Ecto neural progenitor cell (in vitro differentiated cells): Measurements from ENCODE around the gene MYLK.

Experiments used
- DNase-seq: peaks from one replicate; pipeline ENCODE4 v3.0.0-alpha.2; 2018; ENCODE audit warnings: low spot score

Gene MYLK

GRCh38 chr3:123667784-123668183 lies 216.3 kb downstream of the MYLK start:
- no peak for DNase-seq

DNA sequence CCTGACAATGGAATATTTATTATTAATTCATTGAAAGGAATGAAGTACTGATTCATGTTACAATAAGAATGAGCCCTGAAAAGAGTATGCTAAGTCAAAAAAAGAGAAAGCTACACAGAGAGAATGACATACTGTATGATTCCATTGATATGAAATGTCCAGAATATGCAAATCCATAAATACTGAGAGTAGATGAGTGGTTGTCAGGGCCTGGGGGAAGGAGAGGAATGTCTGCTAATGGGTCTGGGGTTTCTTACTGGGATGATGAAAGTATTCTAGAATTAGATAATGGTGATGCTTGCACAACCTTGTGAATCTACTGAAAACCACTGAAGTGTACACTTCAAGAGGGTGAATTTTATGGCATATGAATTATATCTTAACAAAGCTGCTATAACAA lies 219.4 kb downstream of the MYLK start:
- DNase-seq, result no peak

- DNase-seq, result no peak
Observed at GRCh38 chr3:123663977-123664376, 220.2 kb downstream of the MYLK start.

DNA sequence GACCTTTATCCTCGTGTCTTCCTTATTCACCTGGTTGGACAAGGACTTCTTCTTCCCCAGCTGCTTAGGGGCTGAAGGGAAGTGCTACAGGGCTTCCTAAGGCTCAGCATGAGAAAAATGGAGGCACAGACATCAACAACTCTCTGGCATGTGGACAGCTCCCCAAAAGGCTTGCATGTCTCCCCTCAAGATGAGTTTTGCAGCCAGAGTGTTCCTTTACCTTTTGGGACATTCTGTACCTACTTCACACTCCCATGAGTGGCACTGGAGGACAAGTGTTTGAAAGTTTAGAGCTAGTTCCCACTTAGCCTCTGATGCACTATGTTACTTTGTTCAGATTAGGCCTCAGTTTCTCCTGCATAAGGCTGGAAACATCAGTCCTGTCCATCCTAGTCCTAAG lies 222.2 kb downstream of the MYLK start:
- no peak for DNase-seq

DNA sequence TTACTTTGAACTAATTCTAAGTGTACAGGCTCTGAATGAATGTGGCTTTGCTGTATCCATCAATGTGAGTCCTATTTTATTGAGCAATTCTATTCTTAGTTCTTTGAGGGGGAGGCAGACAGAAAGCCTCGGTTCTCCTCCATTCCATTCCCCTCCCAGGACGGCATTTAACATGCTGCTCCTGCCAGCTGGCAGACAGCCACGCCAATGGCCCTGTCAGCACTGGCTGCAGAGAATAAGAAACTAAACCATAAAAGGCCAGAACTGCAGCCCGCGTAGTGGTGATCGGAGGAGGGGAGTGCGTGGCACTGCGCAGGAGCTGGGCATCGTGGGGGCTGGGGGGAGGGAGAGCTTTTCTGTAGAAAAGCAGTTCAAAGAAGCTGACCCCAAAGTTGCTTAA lies 223.2 kb downstream of the MYLK start:
- DNase-seq, result peak; percentile 21

GRCh38 chr3:123660141-123660675 lies 223.9 kb downstream of the MYLK start:
- DNase-seq, result no peak

DNA sequence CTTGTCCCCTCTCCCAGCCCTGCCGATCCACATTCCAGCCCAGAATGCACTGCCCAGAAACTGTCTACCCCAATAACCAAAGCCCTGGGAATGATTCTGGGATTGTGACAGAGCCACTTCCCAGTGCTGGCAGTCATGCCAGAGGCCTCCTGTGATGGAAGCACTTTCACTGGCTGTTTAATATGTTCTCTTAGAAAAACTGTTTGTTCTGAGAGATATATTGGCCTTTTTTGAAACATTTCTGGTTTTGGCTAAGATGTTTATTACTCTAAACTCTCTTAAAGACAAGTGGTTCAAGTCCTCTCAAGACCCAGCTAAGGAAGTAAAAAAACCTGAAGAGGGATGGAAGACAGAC lies 225.3 kb downstream of the MYLK start:
- no peak for DNase-seq

- DNase-seq, result no peak
Observed at GRCh38 chr3:123658118-123658851, 225.8 kb downstream of the MYLK start.

DNA sequence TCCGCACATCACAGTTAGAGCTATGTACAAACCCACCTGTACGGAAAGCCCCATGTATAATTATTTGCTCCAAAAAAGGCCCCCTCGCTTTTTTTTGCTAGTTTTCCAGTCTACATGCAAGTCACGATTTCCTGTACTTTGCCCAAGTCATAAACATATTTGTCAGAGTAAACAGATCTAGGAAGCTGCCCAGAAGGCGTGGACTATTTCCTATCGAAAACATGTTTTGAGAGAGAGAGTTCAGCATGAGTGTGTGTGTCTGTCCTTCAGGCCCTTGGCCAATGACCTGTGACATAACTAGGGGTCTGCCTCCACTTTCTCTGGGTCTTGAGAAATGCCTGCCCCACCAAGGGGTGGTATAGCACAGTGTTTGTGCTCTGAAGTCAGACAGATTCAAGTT lies 226.6 kb downstream of the MYLK start:
- no peak for DNase-seq

DNA sequence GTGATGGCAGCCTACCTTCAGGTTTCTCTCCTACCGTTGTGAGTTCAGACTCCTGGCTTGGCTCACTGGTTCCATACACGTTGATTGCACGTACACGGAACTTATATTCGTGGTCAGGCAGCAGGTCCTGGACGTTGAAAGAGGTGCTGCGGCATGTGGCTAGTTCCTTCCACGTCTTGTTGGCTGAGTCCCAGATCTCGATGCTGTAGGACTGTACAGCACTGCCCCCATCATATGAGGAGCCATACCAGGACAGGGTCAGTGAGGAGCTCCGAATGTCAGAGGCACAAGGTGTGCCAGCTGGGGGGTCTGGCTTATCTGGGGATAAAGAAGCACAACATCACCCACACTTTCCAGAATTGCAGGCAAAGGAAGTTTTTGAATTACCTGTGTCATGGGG lies 227.0 kb downstream of the MYLK start:
- no peak for DNase-seq

- no peak for DNase-seq
Observed at GRCh38 chr3:123656691-123657090, 227.4 kb downstream of the MYLK start.

- no peak for DNase-seq
Observed at GRCh38 chr3:123656274-123656673, 227.9 kb downstream of the MYLK start.

DNA sequence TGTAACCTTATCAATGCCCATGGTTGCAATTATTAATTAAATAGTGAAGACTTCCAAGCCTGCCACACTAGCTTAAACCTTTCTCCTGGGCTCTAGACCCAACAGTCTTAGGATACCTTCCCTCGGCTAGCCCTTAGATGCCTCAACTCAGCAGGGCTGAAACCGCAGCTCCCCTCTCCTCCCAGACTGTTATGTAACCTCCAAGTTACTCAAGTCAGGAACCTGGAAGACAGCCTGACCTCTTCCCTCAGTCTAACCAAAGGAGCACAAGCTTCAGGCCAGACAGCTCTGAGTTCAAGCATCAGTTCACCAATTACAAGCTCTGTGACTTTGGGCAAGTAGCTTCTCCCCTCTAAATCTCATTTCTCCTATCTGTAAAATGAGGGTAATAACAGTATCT lies 228.7 kb downstream of the MYLK start:
- no peak for DNase-seq

DNA sequence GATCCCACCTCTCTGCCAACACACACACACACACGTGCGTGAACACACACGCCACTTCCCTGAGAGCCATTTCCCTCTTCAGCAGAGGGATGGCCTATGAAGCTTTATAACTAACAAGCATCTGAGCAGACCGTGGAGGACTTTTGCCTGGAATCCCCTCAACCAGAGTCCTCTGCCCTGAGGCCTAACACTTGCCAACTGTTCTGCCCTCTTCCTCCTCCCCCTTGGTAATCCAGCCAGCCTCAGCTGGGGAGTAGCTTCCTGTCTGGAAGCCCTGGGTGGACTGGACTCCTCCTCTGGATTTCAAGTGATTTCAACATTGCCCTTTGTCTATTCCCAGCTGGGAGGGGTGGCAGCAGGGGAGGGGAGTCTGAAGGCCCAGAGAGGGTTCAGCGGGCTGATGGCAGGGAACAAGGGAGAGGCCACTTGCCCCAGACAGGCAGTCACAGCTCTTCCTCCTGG lies 230.9 kb downstream of the MYLK start:
- DNase-seq, result peak; percentile 54

DNA sequence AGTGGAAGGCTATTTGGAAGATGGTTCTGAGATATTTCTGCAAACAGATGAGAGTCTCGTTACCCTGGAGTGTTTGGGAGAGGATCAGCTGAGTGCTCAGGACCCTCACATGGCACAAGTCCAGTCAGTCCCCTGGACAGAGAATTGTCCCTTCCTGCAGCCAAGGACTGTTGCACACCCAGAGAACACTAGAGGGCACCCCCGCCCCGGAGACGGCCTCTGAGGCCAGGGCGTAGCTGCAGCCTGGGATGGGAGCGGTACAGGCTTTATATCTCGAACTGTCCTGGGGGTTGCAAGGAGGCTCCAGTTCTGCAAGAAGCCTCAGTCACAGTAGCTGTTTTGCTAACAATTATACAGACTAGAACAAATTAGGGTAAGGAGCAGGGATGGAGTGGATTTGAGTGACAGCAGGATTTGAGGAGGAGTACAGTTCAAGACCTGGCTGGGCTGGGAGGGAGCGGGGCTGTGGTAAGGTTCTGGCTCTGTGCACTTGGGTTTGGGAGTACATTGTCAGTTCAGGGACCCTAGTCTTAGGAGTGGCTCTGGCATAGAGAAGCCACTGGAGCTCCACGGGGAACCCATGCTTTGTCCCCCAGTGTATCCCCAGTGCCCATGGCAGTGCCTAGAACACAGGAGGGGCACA lies 231.7 kb downstream of the MYLK start:
- DNase-seq, result peak; percentile 88

GRCh38 chr3:123651449-123652341 lies 232.4 kb downstream of the MYLK start:
- peak; percentile 26 for DNase-seq

DNA sequence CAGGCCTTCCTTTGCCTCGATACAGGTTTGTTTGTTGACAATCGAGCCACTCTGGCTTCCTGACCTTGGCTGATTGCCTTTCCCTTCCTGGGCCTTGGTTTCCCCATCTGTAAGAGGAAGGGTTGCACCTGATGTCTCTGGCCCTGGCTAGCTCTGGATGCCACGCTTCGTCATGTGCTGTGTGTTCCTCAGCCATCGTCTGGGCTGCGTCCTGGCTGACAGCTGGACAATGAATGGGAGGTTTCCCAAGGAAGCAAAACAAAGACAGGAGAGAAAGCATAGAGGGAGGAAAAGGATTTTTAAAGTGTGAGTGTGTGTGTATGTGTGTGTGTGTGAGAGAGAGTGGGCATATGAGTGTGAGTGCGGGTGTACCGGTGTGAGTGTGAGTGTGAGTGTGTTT lies 234.0 kb downstream of the MYLK start:
- DNase-seq, result no peak

- no peak for DNase-seq
Observed at GRCh38 chr3:123648696-123649405, 235.3 kb downstream of the MYLK start.

DNA sequence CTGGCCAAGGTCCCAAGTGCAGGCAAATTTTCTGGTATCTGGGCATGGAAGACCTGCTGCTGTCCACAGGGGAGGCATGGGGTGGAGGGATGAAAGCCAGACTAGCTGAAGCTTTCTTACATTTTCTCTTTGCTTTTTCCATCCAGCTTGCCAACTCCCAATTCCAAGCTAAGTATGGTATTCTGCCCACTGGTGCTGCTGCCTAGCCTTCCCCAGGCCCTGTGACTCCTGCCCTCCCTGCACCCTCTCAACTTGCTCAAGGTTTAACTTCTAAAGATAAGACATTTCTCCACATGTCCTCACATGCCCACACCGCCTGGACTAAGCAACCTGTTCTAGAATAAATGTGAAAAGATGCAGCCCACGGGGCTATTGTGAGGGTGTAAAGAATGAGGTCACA lies 239.8 kb downstream of the MYLK start:
- no peak for DNase-seq

DNA sequence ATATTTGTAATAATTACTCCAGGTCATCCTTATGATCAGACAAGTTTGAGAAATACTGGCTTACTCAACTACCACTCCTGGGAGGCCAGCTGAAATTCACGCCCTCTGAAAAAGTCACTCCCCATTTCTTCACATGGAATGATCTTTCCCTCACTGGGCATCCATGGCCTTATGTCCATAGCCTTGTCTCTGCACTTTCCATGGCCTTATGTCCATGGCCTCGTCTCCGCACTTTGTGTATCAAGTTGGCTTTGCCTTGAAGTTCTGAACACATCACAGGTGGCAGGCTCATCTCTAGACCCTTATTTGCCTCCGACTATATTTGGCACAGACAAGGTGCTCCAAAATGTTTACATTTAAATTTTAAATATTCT lies 241.2 kb downstream of the MYLK start:
- DNase-seq, result no peak

GRCh38 chr3:123642182-123642956 lies 241.8 kb downstream of the MYLK start:
- peak; percentile 87 for DNase-seq
